ENCODE measurements around the gene THRB. TPM values are rescaled to one million over a fixed set of nuclear protein-coding genes. Genes with fewer than 3 reads are reported as not detected.

THRB gene
- total RNA-seq, 4 donors from 2014 or later, result 6.3 to 10.3 (median 8.5) TPM

DNA sequence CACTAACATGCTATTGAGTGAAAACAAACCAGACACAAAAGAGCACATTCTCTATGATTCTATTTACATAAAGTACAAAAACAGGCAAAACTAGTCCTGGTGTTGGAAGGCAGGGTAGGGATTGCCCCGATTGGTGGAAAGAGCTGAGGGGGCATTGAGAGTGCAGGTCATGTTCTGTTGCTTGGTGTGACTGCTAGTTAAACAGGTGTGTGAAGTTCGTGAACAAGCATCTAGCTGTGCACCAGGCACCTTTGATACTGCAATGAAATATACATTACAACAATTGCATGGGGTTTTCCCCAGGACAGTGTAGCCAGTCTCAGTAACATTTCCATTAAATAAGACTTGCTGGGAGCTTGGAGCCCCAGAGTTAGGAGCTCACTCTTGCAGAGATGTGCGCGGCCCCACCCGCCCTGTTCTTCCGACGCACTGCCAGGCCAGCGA is 26.3 kb upstream of the THRB start:
- H3K9me3 ChIP-seq, result no peaks in the 10 kb centered on the region
- WGBS, 2 donors, result 10 to 17% methylated on average over 8 of the region's 8 CpGs
- TF ChIP-seq POLR2A (IDR thresholded peaks at IDR 0.05), result no peak
- TF ChIP-seq, protein P1, sequence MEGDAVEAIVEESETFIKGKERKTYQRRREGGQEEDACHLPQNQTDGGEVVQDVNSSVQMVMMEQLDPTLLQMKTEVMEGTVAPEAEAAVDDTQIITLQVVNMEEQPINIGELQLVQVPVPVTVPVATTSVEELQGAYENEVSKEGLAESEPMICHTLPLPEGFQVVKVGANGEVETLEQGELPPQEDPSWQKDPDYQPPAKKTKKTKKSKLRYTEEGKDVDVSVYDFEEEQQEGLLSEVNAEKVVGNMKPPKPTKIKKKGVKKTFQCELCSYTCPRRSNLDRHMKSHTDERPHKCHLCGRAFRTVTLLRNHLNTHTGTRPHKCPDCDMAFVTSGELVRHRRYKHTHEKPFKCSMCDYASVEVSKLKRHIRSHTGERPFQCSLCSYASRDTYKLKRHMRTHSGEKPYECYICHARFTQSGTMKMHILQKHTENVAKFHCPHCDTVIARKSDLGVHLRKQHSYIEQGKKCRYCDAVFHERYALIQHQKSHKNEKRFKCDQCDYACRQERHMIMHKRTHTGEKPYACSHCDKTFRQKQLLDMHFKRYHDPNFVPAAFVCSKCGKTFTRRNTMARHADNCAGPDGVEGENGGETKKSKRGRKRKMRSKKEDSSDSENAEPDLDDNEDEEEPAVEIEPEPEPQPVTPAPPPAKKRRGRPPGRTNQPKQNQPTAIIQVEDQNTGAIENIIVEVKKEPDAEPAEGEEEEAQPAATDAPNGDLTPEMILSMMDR (IDR thresholded peaks at IDR 0.05), result no peak
- no peak for TF ChIP-seq EP300 (IDR thresholded peaks at IDR 0.05)
- no peaks in the 10 kb centered on the region for H3K36me3 ChIP-seq
- H3K27ac ChIP-seq, result peak overlapping the region in 2 of 4 donors; percentile 62 to 66
- H3K27me3 ChIP-seq, result peaks cover 0 to 27% of the 10 kb centered on the region in 2 donors
- H3K4me3 ChIP-seq, result peak overlapping the region; percentile 41 to 74 (median 68)
- DNase-seq (ENCODE audit: low spot score in 2 of 2), result no peak
- peaks cover 0 to 11% (median 4%) of the 10 kb centered on the region in 4 donors for H3K4me1 ChIP-seq

DNA sequence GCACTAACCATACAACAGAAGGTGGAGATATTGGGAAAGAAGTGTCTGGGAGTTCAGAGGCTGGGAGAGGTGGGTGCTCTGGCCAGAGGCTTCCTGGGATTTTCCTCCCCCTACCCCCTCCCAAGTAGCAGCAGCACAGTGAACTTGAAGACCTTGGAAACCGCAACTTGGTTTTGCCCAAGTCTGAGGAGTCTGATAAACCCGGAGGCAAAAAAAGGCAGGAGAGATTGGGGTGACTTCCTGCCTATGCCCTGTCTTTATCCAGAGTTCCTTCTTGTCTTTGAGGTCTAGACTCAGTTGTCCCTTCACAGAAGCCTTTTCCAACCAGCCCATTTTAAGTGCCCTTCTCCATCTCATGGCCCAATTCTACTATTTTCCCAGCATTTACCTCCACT is 25.4 kb upstream of the THRB start:
- no peak for DNase-seq (ENCODE audit: low spot score in 2 of 2)
- TF ChIP-seq POLR2A (IDR thresholded peaks at IDR 0.05) (no peak), EP300 (IDR thresholded peaks at IDR 0.05) (no peak)
- TF ChIP-seq, protein P1 (IDR thresholded peaks at IDR 0.05), result no peak
- WGBS, 2 donors, result 90 to 100% methylated on average over 2 of the region's 2 CpGs
- H3K27ac ChIP-seq, result no peak overlapping the region
- peaks cover 0 to 27% of the 10 kb centered on the region in 2 donors for H3K27me3 ChIP-seq
- peaks cover 0 to 11% (median 4%) of the 10 kb centered on the region in 4 donors for H3K4me1 ChIP-seq
- H3K9me3 ChIP-seq, result no peaks in the 10 kb centered on the region
- H3K4me3 ChIP-seq, result no peak overlapping the region
- no peaks in the 10 kb centered on the region for H3K36me3 ChIP-seq

DNA sequence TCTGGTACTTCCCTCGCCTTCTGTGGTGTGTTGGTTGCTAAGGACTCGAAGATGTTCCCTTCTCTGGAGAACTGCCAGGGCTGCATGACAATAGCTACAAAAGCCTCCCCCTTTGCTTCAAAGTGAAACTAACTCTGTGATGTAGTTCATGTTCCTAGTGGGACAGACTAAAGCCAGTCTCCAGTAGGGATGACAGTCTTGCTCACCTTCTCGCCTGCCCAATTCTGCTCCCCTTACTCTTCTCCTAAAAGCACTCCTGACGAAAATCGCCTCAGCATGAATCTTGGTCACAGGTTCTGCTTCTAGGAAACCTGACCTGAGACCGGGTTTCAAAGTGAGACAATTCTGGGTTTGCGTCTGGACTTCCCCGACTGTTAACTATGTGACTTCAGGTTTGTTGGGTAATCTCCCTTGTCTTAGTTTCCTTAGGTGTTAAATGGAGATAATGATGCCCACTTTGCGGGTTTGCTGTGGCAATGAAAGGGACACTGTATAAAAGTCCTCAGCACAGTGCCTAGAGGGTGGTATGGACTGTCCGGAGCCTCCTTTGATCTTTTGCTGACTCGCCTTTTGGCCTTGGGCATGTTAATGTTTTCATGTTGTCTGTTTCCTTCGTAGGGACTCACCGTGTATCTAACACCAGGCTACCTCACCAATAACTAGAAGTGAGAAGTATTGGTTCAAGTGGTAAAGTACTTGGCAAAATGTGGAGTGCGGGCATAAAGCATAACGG is 24.9 kb upstream of the THRB start:
- Histone ChIP-seq H3K36me3 (no peaks in the 10 kb centered on the region), H3K9me3 (no peaks in the 10 kb centered on the region), H3K4me1 (peaks cover 0 to 11% (median 4%) of the 10 kb centered on the region in 4 donors), H3K27ac (no peak overlapping the region), H3K27me3 (peaks cover 0 to 27% of the 10 kb centered on the region in 2 donors), H3K4me3 (no peak overlapping the region)
- WGBS, 2 donors, result 83 to 86% methylated on average over 14 to 15 of the region's 15 CpGs
- no peak for DNase-seq (ENCODE audit: low spot score in 2 of 2)
- TF ChIP-seq POLR2A (IDR thresholded peaks at IDR 0.05) (no peak), EP300 (IDR thresholded peaks at IDR 0.05) (no peak)
- TF ChIP-seq, protein P1 (IDR thresholded peaks at IDR 0.05), result no peak

DNA sequence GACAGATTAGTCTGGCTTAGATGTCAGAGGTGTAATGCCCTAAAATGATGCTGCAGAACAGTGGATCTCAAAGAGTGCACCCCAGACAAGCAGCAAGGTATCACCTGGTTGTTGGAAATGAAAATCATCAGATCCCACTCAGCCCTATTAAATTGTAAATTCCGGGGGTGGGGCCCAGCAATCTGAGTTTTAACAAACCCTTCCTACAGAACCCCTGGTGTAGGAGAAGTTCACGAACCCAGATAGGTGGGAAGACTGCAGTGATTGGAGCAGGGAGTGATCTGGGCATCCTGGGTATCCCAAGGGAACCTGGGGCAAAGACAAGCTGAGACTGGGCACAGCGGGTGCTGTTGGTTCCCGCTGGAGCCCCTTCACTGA is 24.3 kb upstream of the THRB start:
- no peak overlapping the region for H3K27ac ChIP-seq
- no peak for DNase-seq (ENCODE audit: low spot score in 2 of 2)
- peaks cover 0 to 27% of the 10 kb centered on the region in 2 donors for H3K27me3 ChIP-seq
- H3K36me3 ChIP-seq, result no peaks in the 10 kb centered on the region
- H3K4me3 ChIP-seq, result no peak overlapping the region
- peaks cover 0 to 11% (median 4%) of the 10 kb centered on the region in 4 donors for H3K4me1 ChIP-seq
- no peaks in the 10 kb centered on the region for H3K9me3 ChIP-seq
- TF ChIP-seq, protein P1 (IDR thresholded peaks at IDR 0.05), result no peak
- TF ChIP-seq EP300 (IDR thresholded peaks at IDR 0.05), result no peak
- TF ChIP-seq POLR2A (IDR thresholded peaks at IDR 0.05), result no peak
- whole genome bisulfite sequencing, 2 donors, result 64 to 79% methylated on average over 4 of the region's 4 CpGs

DNA sequence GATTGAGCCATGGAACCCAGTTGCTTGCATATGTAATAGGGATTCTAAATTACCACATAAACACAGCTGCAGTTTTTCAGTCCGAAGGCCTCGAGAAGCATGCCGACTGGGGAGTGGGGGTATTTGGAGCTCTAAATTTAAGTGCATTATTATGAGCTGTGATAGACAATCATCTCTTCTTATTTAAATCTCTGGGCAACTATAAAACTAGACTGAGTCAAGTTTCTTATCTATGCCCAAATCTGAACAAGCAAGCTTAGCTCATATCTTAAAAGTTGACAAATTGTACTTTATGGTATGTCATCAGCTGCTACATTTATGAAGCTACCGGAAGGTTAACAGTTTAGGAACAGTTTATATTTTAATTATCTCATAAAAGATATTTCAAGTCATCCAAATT is 19.5 kb upstream of the THRB start:
- TF ChIP-seq, protein P1 (IDR thresholded peaks at IDR 0.05), result no peak
- TF ChIP-seq EP300 (IDR thresholded peaks at IDR 0.05), result no peak
- no peak for TF ChIP-seq POLR2A (IDR thresholded peaks at IDR 0.05)
- Histone ChIP-seq H3K27ac (no peak overlapping the region), H3K36me3 (no peaks in the 10 kb centered on the region), H3K4me3 (no peak overlapping the region), H3K9me3 (no peaks in the 10 kb centered on the region), H3K27me3 (no peaks in the 10 kb centered on the region), H3K4me1 (no peaks in the 10 kb centered on the region)
- no peak for DNase-seq (ENCODE audit: low spot score in 2 of 2)
- 70 to 71% methylated on average over 4 of the region's 4 CpGs for WGBS, 2 donors
